HG03432 (cell line): Measurements from ENCODE around the gene FTCD.
"Not testable (repeated sequence)": the region's sequence is repeated elsewhere in the genome, so short reads cannot be mapped to it uniquely, and the experiment has no call there.

Experiments used
- ATAC-seq: cut with Tn5 transposase; IDR thresholded peaks from one replicate; pipeline ENCODE4 v1.9.1; 2021; ENCODE audit warnings: mild to moderate bottlenecking, moderate library complexity; ENCODE audit not compliant: unreplicated experiment

Gene FTCD

DNA sequence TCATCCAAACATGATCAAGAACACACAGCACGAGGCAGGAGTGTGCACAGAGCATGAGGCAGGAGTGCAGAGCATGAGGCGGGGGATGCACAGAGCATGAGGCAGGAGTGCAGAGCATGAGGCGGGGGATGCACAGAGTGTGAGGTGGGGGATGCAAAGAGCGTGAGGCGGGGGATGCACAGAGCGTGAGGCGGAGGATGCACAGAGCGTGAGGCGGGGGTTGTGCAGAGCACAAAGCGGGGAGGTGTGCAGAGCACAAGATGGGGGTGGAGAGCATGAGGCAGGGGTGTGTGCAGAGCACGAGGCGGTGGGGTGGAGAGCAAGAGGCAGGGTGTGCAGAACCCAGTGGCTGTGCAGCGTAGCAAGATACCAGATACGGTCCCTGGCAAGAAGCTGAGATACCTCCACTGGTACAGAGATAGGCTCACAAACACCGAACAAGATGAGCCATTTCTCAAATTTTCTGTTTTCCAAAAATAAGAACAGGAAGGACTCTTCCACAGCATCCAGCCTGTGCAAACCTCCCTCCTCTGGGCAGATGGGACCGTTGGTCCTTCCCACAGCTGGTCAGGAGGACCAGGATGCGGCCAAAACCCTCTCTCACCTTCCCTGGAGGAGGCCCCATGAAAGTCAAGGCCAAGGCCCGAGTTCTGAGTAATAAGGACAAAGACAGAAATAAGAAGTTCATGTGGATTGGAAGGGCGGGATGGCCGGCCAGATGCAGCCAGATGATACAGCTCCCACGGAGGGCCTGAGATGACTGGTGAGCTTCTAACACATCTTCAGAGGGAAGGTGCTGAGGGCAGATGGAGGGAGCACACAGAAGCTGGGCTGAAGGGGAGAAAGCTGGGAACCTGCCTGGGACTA is 16.9 kb upstream of the FTCD start:
- no peak for ATAC-seq

DNA sequence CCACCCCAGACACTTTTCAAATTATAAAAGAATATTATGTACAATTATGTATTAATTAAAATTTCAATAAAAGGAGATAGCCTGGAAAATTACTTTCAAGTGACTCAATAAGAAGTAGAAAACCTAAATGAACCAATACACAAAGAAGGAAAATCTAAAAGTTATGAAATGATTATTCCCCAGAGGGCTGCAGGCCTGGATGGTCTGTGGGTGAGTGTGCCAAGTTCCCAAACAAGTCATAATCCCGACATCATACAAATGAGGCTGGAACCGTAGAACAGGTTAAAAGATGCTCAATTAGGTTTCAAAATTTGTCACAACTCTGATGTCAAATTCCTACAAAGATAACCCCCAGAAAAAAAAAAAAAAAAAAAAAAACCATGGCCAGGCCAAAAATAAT is 16.2 kb upstream of the FTCD start:
- ATAC-seq = no peak

DNA sequence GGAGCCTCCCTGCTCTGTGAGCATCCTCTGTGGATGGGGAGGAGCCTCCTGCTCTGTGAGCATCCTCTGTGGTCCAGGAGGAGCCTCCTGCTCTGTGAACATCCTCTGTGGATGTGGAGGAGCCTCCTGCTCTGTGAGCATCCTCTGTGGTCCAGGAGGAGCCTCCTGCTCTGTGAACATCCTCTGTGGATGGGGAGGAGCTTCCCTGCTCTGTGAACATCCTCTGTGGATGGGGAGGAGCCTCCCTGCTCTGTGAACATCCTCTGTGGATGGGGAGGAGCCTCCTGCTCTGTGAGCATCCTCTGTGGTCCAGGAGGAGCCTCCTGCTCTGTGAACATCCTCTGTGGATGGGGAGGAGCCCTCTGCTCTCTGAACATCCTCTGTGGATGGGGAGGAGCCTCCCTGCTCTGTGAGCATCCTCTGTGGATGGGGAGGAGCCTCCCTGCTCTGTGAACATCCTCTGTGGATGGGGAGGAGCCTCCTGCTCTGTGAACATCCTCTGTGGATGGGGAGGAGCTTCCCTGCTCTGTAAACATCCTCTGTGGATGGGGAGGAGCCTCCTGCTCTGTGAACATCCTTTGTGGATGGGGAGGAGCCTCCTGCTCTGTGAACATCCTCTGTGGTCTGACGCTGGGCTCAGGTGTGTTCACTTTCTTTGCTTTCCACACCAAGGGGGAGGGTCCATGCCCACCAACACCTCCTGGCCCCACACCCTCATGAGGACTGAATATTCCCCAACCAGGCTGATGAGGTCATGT is 15.2 kb upstream of the FTCD start:
- ATAC-seq = not testable (repeated sequence)

DNA sequence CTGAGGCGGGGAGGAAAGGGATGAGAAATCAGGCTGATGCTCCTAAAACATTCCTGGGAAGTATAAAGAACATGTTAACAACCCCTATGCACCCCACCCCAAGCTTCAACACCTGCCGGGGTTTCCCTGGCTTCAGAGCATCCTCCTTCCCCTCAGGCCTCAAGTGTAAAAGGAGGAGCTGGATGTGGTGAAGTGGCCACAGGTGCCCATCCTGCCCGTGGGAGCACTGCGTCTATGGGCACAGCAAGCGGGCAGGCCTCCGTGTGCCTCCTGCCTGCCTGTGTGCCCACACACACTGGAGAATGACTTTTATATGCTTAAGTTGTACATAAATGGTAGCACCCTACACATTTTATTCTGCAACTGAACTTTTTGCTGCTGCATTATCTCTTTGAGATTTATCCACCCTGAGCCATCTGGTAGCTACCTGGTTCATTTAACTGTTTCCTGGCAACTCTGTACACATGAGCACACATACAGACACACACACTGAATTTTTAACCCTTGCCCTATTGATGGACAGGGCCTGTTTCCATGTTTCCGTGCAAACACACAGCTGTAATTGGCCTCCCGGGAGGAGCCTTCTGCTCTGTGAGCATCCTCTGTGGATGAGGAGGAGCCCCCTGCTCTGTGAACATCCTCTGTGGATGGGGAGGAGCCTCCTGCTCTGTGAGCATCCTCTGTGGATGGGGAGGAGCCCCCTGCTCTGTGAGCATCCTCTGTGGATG is 13.4 kb upstream of the FTCD start:
- ATAC-seq = no peak

DNA sequence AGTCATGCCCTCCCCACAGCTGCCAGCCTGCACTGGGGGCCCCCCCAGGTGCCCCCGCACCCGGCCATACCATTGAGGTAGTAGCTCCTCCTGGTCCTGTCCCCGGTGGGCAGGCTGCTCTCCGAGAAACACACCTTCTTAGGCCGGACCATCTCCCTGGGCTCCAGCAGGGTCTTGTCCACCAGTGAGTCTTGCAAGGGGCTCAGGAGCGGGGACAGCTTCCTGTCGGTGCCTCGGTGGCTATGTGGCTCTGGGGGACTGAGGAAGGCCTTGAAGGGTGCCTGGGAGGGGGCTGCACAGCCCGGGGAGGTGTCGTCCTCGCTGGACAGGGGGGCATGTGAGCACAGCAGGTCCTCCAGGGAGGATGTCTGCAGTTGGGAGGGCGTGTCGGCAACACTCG is 12.9 kb upstream of the FTCD start:
- ATAC-seq = no peak

DNA sequence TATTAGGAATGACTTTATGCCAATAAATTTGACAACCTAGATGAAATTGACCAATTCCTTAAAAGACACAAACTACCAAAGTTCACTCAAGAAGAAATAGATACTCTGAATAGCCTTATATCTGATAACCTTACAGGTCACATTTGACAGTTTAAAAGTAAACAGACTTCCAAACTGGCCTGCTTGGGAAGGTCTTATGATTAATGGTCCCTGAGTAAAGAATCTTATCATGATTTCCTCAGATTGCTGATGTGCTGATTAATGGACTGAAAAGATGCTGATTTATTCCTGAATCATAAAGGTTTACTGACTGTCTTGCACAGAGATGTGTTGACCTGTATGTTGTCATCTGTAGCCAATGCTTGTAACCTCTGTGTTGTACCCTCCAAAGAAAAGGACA is 9.7 kb upstream of the FTCD start:
- no peak for ATAC-seq

DNA sequence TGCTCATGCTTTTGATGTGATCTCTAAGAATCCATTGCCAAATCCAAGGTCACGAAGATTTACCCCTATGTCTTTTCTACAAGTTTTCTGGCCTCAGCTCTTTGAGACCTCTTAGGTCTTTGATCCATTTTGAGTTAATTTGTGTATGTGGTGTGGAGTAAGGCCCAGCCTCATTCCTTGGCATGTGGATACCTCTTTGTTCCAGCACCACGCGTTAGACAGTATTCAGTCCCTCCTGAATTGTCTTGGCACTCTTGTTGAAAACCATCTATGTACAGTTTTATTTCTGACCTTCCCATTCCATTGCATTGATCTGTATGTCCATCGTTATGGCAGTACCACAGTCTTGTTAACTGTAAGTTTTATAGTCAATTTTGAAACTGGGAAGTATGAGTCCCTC is 8.0 kb upstream of the FTCD start:
- ATAC-seq = no peak

DNA sequence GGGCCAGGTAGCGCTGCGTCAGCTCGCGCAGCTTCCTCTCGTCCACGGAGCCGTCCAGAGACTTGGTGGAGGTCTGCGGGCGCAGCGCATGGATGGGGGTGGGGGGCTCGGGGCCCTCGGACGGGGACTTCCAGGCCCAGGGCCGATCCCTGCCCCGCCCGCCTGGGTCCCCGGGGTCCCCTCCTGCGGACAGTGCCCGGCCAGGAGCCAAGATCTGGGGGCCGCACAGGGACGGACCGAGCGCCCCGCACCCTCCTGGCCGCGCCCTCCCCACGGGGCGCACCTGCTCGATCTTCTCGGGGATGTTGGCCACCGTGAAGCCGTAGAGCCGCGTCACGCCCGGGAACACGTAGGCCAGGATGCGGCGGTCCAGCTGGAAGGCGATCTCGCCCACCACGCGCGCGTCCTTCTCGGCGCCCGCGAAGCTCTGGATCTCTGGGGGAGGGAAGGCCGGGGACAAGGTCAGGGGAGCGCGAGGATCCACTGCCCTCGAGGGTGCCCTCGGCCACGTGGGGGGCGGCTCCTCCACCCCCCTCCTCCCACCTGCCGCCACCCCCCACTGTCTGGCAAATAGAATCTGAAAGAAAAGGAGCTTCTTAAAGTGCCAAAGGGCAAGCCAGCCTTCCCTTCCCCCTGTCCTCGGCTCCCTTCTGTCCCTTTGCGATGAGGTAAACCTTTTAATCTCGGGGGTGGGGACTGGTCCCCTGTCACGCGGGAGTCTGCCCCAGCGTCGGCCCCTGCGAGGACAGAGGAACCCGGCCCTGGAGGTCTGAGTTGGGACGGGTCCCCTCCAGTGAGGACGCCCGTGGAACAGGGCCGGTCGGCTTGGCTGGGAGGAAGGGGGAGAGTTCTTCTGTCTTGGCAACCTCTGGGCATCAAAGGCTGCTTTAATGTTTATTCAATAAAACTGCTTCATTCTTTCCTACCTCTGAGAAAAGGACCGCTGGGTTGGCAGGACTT is 6.5 kb upstream of the FTCD start:
- no peak for ATAC-seq

DNA sequence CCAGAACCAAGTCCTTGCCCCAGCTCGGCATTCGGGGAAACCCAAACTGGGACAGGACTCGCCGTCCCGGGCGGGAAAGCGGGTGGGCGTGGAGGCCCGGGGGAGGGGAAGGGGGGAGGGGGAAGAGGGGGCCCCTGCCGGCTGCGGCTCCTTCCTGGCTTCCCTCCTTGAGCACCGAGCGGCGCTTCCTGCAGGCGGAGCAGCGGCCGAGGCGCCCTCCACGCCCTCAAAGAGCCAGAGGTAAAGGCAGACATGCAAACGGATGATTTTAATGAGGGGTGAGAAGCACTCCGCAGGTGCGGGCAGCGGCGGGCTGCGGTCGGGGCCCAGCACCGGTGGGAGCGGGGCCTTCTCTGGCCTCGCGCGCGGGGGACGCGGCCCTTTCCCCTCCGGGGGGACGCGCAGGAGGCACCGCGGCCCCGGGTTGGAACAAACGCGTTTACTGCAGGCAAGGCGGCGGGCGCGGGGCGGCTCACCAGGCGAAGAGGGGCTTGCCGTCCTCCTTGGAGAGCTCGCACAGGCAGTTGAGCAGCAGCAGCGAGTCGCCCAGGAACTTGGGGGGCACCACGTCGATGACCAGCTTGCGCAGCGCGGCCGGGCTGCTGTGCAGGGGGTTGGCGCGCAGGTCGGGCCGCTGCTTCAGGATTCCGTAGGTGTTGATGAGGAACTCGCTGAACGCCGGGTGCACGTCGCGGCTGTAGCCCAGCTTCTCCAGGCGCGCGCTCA is 5.7 kb upstream of the FTCD start:
- ATAC-seq = no peak

DNA sequence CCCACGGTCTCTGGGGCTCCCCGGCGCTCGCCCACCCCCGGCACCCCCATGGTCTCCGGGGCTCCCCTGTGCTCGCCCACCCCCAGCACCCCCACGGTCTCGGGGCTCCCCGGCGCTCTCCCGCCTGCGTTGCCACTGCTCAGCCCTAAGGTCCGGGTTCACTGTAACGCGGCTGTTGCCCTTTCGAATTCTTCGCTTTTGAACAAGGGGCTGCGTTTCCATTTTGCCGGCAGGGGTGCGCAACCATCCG is 5.2 kb upstream of the FTCD start:
- no peak for ATAC-seq

DNA sequence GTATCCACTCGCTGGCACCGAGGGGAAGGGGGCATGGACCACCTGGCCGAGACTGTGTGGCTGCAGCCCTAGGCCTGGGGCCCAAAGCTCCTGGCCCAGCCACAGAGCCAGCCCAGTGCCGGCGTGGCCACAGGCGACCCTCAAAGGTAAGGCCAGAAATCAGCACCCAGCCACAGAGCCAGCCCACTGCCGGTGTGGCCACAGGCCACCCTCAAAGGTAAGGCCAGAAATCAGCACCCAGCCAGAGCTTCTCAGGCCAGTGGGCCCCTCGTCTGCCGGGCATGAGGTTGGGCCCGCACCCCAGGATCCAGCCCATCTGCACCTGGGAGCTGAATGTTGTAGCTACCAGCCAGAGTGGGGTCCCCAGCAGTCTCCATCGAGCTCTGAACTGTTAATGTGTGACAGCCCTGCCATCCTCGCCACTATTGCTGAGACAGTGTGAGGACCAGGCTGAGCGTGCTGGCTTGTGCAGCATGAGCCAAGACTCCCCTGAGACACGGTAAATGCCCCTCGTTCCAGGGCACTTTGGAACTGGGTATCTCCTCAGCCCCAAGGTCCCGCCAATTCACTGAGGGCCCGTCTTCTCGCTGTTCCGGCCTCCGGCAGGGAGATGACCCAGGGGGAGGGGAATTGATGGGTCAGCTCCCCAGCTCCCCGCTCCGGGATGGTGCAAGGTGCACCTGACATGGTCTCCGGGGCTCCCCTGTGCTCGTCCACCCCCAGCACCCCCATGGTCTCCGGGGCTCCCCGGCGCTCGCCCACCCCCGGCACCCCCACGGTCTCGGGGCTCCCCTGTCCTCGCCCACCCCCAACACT is 4.7 kb upstream of the FTCD start:
- ATAC-seq = no peak

DNA sequence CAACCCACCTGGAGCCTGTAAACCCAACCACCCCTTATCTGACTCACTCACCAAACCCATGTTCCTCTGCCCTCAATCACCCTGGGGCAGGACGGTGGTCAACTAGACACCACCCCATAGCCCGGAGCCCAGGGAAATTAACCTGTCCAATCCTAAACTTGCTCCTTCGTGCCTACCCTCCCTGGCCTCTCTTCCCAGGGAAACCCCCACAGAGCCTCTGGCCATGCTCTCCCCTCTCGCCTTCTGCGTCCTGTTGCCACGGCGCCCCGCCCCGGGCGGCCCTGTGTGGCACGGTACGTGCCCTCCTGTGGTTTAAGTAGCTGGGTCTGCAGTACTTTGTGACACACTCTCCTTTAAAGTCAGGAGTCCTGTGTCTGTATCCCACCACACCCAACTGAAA is 4.0 kb upstream of the FTCD start:
- no peak for ATAC-seq

DNA sequence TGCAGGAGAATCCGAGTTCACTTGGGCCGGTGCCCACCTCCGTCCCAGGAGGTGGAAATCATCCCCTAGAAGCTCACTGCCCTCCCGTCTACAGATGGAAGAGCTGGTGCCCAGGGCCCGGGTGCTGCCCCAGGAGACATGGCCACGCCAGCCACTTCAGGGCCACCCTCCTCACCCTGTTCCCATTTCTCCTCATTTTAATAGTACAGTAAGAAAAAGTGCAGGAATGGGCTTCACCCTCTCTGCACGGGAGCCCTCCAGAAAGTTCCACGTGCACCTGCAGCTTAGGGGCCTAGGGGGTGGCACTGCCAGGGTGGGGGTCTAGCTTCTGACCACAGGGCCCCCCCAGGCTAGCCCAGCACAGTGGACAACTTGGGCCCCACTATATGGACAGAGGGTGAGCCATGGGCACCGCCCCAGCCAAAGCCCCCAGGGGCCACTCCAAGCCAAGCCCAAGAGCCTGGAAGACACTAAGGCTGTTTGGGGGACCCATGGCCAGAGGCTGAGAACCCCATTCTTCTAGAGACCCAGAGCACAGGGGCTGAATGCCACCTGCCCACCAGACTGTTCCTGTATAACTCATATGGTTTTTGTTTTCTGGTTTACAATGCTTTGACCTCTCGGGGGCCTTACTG is 3.4 kb upstream of the FTCD start:
- ATAC-seq = no peak

DNA sequence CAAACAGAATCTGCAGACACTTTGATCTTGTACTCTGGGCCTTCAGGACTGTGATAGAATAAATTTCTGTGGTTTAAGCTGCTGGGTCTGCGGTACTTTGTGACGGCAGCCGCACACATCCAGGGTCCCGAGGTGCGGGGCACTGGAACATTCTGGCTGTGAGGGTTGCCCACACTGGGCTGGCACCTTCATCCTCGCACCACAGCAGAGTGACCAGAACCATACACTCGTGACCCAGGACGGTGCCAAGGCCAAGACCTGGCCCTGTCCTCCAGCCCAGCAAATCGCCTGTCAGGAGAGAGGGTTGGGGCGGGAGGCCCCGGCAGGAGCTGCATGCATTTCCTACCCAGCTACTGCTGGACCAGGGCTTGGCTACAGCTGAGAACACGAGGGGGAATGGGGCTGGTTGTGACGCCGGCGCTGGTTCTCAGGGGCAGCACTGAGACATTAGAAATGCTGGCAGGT is 2.6 kb upstream of the FTCD start:
- ATAC-seq = no peak

DNA sequence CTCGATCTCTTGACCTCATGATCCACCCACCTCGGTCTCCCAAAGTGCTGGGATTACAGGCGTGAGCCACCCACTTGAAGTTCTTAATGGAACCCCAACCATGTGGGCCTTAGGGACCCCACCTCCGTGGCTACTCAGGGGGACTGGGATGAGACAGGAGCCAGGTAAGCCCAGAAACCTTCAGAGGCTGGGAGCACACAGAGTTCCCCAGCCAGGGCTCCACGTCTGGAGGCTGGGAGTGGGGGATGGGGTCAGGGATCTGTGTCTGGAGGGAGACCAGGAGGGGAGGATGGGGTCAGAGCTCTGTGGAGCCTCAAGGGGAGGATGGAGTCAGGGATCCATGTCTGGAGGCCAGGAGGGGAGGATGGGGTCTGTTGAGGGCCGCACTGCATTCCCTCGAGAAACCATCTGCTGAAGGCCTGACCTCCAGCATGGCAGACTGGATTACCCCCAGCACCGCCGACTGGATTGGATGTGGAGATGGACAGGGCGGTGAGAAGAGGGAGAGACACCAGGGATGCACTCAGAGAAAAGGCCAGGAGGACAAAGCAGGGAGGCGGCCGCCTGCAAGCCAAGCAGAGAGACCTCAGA is 2.1 kb upstream of the FTCD start:
- ATAC-seq = no peak

DNA sequence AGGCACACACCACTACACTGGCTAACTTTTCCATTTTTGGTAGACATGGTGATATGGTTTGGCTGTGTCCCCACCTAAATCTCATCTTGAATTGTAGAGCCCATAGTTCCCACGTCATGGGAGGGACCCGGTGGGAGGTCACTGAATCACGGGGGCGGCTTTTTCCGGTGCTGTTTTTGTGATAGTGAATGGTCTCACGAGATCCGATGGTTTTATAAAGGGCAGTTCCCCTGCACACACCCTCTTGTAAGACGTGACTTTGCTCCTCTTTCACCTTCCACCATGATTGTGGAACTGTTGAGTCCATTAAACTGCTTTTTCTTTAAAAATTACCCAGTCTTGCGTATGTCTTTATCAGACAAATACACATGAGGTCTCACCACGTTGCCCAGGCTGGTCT is 1.3 kb upstream of the FTCD start:
- ATAC-seq = no peak

DNA sequence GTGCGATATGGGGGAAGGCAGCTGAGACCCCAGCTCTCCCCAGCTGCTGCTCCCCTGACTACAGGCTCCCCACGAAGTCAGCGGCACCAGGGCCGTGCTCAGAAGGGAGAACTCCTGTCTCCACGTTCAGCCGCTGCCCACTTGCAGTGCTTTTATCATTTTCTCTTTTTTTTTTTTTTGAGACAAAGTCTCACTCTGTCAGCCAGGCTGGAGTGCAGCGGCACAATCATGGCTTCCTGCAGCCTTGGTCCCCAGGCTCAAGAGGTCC is 933 bp upstream of the FTCD start:
- no peak for ATAC-seq

DNA sequence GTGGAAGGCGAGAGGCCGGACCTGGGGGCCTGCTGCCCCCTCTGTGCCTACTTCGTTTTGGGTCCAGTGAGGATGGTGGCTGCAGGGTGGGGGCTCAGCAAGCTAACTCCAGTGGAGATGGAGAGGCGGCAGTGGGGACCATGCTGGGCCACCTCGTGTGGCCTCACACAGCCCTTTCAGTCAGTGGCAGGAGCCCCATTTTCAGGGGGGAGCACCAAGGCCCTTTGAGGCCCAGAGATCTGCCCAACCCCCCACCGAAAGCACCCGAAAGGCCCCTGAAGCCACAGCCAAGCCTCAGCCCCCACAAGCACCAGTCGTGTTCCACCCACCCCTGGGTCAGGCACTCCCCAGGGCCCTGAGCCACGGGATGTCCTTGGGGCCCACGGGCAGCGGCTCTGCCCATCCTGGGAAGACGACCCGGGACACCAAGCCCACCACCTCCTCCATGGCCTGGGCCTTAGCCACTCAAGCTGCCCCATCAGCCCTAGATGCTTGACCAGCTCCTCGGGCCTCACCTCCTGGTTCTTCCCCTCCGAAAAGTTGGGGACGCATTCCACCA is 345 bp downstream of the FTCD start:
- no peak for ATAC-seq
